ENCODE results near the gene SHCBP1.

DNA sequence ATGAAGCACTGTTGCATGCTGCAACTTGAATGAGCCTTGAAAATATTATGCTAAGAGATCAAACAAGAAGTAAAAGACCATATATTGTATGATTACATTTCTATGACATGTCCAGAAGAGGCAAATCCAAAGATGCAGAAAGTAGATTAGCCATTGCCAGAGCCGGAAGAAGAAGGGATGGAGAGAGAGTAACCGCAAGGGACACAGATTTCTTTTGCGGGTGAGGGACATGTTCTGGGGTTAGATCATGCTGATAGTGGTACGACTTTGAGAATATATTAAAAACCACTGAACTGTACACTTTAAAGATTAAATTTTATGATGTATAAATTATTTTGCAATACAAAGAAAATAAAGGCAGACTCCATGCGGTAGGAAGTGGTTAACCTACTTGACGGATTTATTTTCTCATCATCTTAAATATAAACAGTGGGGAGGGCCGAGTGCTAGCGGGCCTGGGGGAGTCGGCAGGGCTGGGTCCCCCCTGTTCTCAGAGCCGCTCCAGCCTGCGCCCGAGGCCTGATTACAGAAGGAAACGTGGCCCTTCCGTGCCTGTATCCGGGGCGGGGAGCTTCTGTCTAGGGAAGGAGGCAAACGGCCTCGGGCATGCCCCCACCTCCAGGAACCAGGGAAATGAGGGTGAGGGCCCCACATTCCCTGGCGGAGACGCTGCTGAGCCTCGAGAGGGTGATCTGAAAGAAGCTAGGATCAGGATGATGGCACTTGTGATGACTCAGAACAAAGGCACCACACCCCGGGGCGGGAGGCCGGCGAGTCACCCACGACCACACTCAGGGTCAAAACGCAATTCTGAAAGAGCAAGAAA, 48.0 kb downstream of the SHCBP1 start:
- TF ChIP-seq CTCF (IDR thresholded peaks at IDR 0.05) (no peak), EZH2 (IDR thresholded peaks at IDR 0.05; ENCODE audit: borderline replicate concordance, insufficient read depth, low read depth, low read length, poor library complexity, severe bottlenecking) (no peak)
